Panc1 (cell line): ENCODE measurements around the gene MBNL2. TPM values are rescaled to one million over a fixed set of nuclear protein-coding genes. Genes with fewer than 3 reads are reported as not detected.

Source experiments
- ATAC-seq: fragments of 200-7000 bp; cut with Tn5 transposase; 2 replicates; pipeline ENCODE4 v1.9.1; 2020; ENCODE audit warnings: mild to moderate bottlenecking, moderate library complexity
- BruUV-seq: library from RNA; stranded (reverse); fragments of 400-500 nt; replicated peaks from 2 replicates; lab custom pipeline; 2021; lab: Mats Ljungman, UMichigan
- CTCF ChIA-PET: fragments of 300-600 bp; sonication (Branson Sonifier 250); formaldehyde crosslinking; loops from one replicate; lab custom pipeline; 2022; ENCODE audit warnings: antibody characterized with exemption; lab: Charles Lee
- POLR2A ChIA-PET: fragments of 300-600 bp; sonication (Branson Sonifier 250); formaldehyde crosslinking; loops from one replicate; lab custom pipeline; 2022; ENCODE audit warnings: antibody characterized with exemption; lab: Charles Lee
- DNase-seq: peaks from one replicate; pipeline ENCODE4 v3.0.0-alpha.2; 2010; ENCODE audit warnings: low read depth, low spot score
- H3K27ac ChIP-seq: 2 replicates; pipeline ENCODE4 v1.5.1; 2011; ENCODE audit warnings: mild to moderate bottlenecking, low read length, inconsistent platforms
- H3K27me3 ChIP-seq: fragments of 200-500 bp; sonication (Bioruptor generic); 2 replicates; pipeline ENCODE4 v1.6.0; 2014; ENCODE audit warnings: low read length, inconsistent platforms; ENCODE audit not compliant: control insufficient read depth, insufficient read depth
- H3K36me3 ChIP-seq: fragments of 200-500 bp; sonication (Bioruptor generic); 2 replicates; pipeline ENCODE4 v1.5.1; 2014; ENCODE audit warnings: inconsistent platforms, mild to moderate bottlenecking, low read length, moderate library complexity; ENCODE audit not compliant: control insufficient read depth, insufficient read depth
- H3K4me1 ChIP-seq: 2 replicates; pipeline ENCODE4 v1.5.1; 2011; ENCODE audit warnings: inconsistent platforms, mild to moderate bottlenecking, low read length, moderate library complexity; ENCODE audit not compliant: control insufficient read depth, insufficient read depth
- H3K4me3 ChIP-seq, 2 experiments: 2 replicates each; pipeline ENCODE4 v1.5.1; 2011 to 2012; ENCODE audit warnings: low read depth in 2 of 2, low read length in 2 of 2, mild to moderate bottlenecking in 2 of 2, inconsistent platforms in 1 of 2, moderate library complexity in 1 of 2
- H3K9me3 ChIP-seq: fragments of 200-500 bp; sonication (Bioruptor generic); 2 replicates; pipeline ENCODE4 v1.5.1; 2014; ENCODE audit warnings: low read depth, mild to moderate bottlenecking, inconsistent platforms, low read length, moderate library complexity; ENCODE audit not compliant: control insufficient read depth, insufficient read depth
- POLR2AphosphoS5 ChIP-seq: IDR thresholded peaks from 2 replicates; pipeline ENCODE4 v1.6.1; 2012; ENCODE audit warnings: mild to moderate bottlenecking, low read depth, low read length, moderate library complexity
- SIN3A ChIP-seq: IDR thresholded peaks from 2 replicates; pipeline ENCODE4 v1.6.1; 2012; ENCODE audit warnings: low read depth, mild to moderate bottlenecking, low read length, moderate library complexity, borderline replicate concordance; ENCODE audit not compliant: insufficient read depth
- TCF7L2 ChIP-seq: IDR thresholded peaks from 2 replicates; pipeline ENCODE4 v1.6.1; 2011; ENCODE audit warnings: mild to moderate bottlenecking, low read depth, low read length, inconsistent platforms
- in situ Hi-C: cut with HindIII; loops from 2 replicates; pipeline ENCODE4 v1.10.0; 2016; ENCODE audit warnings: low sequenced_read_pairs, low pct_unique_long_range_greater_than_20kb
- intact Hi-C: fragments of 100-400 bp; cut with micrococcal nuclease; formaldehyde crosslinking; loops from one replicate; pipeline ENCODE4 v1.10.0; 2022; ENCODE audit not compliant: unreplicated experiment
- total RNA-seq: library from RNA; stranded (reverse); gene quantifications from one replicate; pipeline ENCODE4 v1.2.1, GENCODE V29; 2021; ENCODE audit not compliant: unreplicated experiment
- TF ChIP-seq, protein P1 (sequence below): fragments of 450-650 bp; IDR thresholded peaks from 2 replicates; pipeline ENCODE4 v1.5.1; 2017; ENCODE audit warnings: mild to moderate bottlenecking
- TF ChIP-seq, protein P2 (sequence below), 2 experiments: IDR thresholded peaks; 2 replicates each; pipeline ENCODE4 v1.6.1; 2011 to 2012; ENCODE audit warnings: low read depth in 2 of 2, control low read depth in 1 of 2, low read length in 1 of 2, mild to moderate bottlenecking in 1 of 2, moderate library complexity in 1 of 2; ENCODE audit not compliant: insufficient read depth in 1 of 2

MBNL2 gene
- total RNA-seq, 1 experiment from 2014 or later = 103 TPM

DNA sequence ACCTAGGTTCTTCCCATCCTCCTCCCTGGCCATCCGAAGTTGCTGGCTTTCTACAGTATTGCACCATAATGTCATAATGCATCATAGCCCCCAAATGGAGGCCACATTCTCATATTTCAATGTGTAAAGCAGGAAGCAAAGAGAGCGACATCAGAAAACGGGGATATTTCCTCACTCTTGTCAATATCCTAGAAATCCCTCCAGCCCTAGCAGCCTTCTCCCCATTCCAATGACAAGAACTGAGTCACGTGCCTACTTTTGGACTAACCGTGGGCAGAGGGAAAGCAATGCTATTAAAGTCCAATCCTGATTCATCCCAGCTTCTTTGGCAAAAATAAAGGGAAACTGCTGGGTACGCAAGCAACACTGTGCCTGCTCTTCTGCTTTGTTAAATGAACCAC is 207.5 kb downstream of the MBNL2 start:
- no peaks in the 10 kb centered on the region for H3K27me3 ChIP-seq
- in situ Hi-C loops = no loop called here
- no peak for DNase-seq
- H3K9me3 ChIP-seq = no peaks in the 10 kb centered on the region
- H3K4me3 ChIP-seq = peak overlapping the region; percentile 50 to 92
- H3K27ac ChIP-seq = peak overlapping the region; percentile 92
- no peak for ATAC-seq
- peaks cover 12% of the 10 kb centered on the region; the same call in 1 of the 2 replicates for H3K4me1 ChIP-seq
- TF ChIP-seq, protein P1, sequence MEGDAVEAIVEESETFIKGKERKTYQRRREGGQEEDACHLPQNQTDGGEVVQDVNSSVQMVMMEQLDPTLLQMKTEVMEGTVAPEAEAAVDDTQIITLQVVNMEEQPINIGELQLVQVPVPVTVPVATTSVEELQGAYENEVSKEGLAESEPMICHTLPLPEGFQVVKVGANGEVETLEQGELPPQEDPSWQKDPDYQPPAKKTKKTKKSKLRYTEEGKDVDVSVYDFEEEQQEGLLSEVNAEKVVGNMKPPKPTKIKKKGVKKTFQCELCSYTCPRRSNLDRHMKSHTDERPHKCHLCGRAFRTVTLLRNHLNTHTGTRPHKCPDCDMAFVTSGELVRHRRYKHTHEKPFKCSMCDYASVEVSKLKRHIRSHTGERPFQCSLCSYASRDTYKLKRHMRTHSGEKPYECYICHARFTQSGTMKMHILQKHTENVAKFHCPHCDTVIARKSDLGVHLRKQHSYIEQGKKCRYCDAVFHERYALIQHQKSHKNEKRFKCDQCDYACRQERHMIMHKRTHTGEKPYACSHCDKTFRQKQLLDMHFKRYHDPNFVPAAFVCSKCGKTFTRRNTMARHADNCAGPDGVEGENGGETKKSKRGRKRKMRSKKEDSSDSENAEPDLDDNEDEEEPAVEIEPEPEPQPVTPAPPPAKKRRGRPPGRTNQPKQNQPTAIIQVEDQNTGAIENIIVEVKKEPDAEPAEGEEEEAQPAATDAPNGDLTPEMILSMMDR = no peak
- TF ChIP-seq TCF7L2 = no peak
- intact Hi-C loops = no loop called here
- ChIA-PET POLR2A (no interaction called here), CTCF (no interaction called here)
- no TSS peak for BruUV-seq
- H3K36me3 ChIP-seq = no peaks in the 10 kb centered on the region

DNA sequence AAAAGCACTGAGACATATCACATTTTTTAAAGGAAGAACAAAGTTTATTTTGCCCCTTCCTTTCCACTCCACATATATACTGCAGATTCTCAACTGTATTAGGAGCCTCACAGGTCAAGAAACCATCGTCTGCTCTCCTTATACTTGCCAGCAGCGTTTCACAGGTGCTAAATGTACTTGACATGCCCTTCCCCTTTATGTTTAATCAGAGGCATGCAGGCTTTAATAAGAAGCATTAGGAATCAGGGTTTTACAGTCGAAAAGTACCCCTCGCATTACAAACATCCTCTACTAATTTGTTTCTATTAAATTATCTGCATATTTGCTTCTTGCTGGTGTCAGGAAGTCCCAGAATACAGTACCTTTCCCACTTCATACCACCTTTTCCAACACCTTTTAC is 208.2 kb downstream of the MBNL2 start:
- in situ Hi-C loops = no loop called here
- ChIA-PET CTCF (no interaction called here), POLR2A (interaction anchor here (0.6 kb wide), 1 partner anchor 119 kb away, joined by 4 read pairs; no protein-coding TSS in a partner anchor)
- H3K27me3 ChIP-seq = no peaks in the 10 kb centered on the region
- H3K4me3 ChIP-seq = peak overlapping the region; percentile 50 to 92
- intact Hi-C loops = no loop called here
- H3K4me1 ChIP-seq = peaks cover 12% of the 10 kb centered on the region; the same call in 1 of the 2 replicates
- ATAC-seq (no peak), DNase-seq (no peak)
- no peaks in the 10 kb centered on the region for H3K36me3 ChIP-seq
- H3K27ac ChIP-seq = peak overlapping the region; percentile 92
- TF ChIP-seq SIN3A (no peak), TCF7L2 (no peak), POLR2AphosphoS5 (no peak)
- TF ChIP-seq, protein P2, sequence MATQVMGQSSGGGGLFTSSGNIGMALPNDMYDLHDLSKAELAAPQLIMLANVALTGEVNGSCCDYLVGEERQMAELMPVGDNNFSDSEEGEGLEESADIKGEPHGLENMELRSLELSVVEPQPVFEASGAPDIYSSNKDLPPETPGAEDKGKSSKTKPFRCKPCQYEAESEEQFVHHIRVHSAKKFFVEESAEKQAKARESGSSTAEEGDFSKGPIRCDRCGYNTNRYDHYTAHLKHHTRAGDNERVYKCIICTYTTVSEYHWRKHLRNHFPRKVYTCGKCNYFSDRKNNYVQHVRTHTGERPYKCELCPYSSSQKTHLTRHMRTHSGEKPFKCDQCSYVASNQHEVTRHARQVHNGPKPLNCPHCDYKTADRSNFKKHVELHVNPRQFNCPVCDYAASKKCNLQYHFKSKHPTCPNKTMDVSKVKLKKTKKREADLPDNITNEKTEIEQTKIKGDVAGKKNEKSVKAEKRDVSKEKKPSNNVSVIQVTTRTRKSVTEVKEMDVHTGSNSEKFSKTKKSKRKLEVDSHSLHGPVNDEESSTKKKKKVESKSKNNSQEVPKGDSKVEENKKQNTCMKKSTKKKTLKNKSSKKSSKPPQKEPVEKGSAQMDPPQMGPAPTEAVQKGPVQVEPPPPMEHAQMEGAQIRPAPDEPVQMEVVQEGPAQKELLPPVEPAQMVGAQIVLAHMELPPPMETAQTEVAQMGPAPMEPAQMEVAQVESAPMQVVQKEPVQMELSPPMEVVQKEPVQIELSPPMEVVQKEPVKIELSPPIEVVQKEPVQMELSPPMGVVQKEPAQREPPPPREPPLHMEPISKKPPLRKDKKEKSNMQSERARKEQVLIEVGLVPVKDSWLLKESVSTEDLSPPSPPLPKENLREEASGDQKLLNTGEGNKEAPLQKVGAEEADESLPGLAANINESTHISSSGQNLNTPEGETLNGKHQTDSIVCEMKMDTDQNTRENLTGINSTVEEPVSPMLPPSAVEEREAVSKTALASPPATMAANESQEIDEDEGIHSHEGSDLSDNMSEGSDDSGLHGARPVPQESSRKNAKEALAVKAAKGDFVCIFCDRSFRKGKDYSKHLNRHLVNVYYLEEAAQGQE (IDR thresholded peaks at IDR 0.05; ENCODE audit: insufficient read depth in 1 of 2, low read depth in 2 of 2, low read length in 1 of 2) = no peak
- TF ChIP-seq, protein P1 = no peak
- BruUV-seq = no TSS peak
- H3K9me3 ChIP-seq = no peaks in the 10 kb centered on the region
